Transverse colon (tissue), 4 donors: ENCODE data around the gene FAN1.

Source experiments
- CTCF ChIP-seq, 5 experiments: fragments of 200-600 bp in 3 of 5; fragments of 450-650 bp in 2 of 5; sonication (generic) in 3 of 5; IDR thresholded peaks; 1 replicate in 2 of 5; 2 replicates in 3 of 5; pipeline ENCODE4 v1.5.1; 2016 to 2017; ENCODE audit warnings: antibody characterized with exemption in 5 of 5, inconsistent platforms in 3 of 5, mild to moderate bottlenecking in 2 of 5, moderate library complexity in 1 of 5
- POLR2A ChIP-seq: fragments of 450-650 bp; IDR thresholded peaks from one replicate; pipeline ENCODE4 v1.6.1; 2016; ENCODE audit warnings: antibody characterized with exemption, mild to moderate bottlenecking, moderate library complexity
- POLR2AphosphoS5 ChIP-seq, 3 donors: sonication (generic); formaldehyde crosslinking; IDR thresholded peaks; one replicate each; pipeline ENCODE4 v1.6.1; 2016; ENCODE audit warnings: antibody characterized with exemption in 3 of 3

- TF ChIP-seq POLR2AphosphoS5 (IDR thresholded peaks at IDR 0.05) (no peak), CTCF (IDR thresholded peaks at IDR 0.05) (no peak), POLR2A (no peak)
These were observed 74.6 kb downstream of the FAN1 start for GRCh38 chr15:30978328-30978727.
